ENCODE measurements around the gene ACTL7A.

The ACTL7A gene

DNA sequence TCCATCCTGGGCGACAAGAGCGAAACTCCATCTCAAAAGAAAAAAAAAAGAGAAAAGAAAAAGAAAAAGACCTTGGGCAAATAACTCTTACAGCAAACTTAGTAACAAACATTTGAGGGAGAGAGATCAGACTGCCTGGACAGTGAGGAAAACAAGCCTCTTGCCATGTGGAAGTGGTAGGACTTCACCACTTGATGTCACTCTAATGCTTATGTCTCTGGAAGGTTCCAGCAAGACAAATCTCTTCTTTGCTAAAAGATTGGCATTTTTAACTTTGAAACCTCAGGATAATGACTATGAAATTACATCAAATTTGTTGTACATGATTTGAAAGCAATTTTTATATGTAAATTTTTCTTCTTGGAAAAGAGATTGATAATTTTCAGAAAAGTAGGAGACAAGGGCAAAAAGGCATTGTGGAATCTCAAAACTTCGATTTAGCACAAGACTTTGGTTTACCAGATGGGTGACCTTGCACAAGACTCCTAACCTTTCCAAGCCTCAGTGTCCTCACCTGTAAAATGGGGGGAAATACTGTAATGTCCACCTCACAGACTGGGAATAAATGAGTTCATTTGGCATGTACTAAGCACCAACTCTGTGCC, 11.7 kb upstream of the ACTL7A start:
- DNase-seq (ENCODE audit: low read depth in 2 of 2) = no peak

DNA sequence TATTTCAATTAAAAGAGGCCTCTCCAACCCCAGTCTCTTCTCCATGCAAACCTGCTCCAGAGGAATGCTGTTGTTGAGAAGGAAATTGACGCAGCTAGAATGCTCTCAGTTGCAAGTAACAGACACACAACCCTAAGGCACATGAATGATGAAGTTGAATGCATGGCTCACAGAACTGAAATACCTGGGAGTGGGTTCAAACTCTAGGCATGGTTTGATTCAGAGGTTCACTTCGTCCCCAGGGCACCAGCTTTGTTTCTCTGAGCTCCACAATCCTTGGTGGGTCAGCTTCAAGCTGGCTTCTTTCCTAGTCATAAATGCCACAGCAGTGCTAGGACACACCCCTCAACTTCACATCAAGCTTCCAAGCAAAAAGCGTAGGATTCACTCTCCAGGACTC, 10.9 kb upstream of the ACTL7A start:
- DNase-seq (ENCODE audit: low read depth in 2 of 2) = no peak

DNA sequence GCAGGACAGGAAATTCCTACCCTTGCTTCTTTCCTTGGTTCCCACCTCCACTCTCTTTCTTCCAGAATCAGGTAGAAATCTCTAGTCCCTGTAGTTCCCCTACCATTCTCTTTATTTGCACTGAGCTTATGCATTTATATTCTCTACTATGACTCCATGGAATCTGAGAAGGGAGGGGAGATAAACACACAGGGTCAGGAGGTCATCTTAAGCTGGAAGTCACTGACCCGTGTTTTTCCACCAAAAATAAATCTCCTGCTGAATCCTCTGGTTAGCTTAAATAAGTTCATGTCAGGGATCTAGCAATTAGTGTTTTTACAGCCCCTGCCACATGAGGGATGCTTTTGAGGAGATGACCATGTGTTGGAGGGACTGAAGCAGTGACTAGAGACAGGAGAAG, 10.0 kb upstream of the ACTL7A start:
- no peak for DNase-seq (ENCODE audit: low read depth in 2 of 2)

DNA sequence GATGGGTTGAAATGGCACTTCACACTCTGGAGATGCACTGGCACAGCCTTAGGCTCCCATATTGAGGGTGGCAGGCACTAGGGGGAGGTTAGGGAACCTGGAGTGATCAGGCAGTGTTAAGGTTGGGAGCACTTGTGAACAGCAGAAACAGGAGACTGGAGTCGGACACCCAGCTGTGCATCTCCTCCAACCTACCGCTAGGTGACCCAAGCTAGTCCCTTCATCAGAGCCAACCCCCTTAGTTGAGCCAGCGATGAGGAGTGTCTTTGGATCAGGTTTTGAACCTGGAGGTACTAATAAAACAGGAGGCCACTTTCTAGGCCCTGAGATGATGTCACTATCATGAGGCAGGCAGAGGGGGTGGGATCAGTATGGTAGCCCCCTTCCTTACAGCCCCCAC, 8.0 kb upstream of the ACTL7A start:
- no peak for DNase-seq (ENCODE audit: low read depth in 2 of 2)

DNA sequence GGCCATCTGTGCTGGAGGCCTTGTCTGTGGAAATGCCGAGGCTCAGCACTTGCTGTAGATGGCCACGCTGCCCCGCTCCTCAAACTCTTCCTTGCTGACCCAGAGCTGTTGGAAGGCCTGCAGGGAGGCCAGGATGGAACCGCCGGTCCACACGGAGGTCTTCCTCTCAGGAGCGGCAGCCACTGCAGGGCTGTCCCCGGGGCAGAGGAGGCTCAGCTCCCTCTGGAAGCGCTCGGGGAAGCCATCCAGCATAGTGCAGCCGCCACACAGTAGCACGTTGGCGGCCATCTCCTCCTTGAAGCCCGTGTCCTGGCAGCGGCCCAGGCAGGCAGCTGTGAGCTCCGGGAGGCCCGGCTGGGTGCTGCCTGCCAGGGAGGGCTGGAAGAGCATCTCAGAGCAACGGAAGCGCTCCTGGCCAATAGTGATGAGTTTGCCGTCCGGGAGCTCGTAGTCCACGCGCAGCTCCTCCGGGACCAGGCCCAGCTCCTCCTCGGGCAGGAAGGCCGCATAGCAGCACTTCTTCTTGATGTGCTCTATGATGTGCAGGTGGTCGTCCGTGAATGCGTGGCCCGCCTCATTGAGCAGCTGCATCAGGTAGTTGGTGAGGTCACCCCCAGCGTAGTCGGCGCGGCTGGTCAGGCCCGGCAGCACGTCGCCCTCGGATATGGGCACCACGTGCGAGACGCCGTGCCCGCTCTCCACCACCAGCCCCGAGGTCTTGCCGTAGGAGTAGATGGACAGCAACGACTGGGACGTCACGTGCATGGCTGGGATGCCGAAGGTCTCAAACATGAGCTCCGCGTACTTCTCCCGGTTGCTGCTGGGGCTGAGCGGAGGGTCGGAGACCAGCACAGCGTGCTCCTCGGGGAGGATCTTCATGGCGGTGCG, 7.2 kb upstream of the ACTL7A start:
- DNase-seq (ENCODE audit: low read depth in 2 of 2) = no peak

DNA sequence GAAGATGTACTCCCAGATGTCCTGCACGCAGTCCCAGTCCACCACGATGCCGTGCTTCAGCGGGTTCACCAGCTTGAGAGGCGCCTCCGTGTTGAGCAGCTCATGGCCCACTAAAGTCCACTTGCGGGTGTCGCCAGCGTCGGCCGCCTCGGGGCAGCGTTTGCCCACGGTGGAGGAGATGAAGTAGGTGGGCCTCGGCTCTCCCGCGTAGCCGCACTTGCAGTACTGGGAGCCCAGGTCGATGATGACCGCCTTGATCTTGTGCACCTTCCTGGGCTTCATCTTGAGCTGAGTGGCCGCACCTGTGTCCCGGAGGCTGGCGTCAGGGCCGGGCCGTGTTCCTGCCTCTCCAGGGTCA, 6.6 kb upstream of the ACTL7A start:
- DNase-seq (ENCODE audit: low read depth in 2 of 2) = no peak

DNA sequence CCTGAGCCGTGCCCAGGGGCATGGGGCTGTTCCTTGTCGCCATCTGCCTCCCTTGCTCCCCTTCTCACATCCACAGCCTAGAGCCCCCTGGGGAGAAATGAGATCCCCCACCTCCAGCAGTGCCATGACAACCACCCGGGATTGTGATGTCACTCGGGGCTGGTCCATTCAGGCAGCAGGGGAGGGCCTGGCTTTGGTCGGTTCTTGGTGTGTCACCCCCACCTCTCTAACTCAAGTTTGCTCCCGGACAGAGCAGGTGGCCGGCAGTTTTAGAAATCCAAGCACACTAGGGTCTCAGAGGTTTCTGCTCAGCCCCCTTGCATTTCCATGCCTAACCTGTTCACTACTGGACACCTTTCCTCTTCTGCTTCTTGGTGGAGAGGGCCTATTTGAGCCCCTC, 6.2 kb upstream of the ACTL7A start, which contains the start of gene ACTL7B:
ACTL7B (minus strand) TSS at position 99 of the 400 bp plus-strand sequence; CDS start at position 43, 56 bp downstream.
- no peak for DNase-seq (ENCODE audit: low read depth in 2 of 2)

DNA sequence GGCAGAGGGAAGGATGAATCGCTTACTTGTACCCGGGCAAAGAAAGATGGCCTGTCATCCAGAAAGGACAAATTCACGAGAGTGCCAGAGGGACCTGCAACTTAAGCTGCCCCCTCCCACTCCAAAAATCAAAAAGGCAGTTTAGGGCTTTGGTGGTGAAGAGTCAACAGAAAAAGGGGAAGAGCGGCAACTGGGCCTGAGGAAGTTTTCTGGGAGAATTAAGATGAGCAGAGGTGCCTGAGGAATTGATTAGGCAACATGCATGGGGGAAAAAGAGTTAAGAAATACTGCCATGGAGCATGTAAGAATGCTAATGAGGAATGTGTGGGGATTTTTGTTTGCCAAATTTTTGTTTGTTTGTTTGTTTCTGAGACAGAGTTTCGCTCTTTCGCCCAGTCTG, 4.5 kb upstream of the ACTL7A start:
- DNase-seq (ENCODE audit: low read depth in 2 of 2) = no peak

DNA sequence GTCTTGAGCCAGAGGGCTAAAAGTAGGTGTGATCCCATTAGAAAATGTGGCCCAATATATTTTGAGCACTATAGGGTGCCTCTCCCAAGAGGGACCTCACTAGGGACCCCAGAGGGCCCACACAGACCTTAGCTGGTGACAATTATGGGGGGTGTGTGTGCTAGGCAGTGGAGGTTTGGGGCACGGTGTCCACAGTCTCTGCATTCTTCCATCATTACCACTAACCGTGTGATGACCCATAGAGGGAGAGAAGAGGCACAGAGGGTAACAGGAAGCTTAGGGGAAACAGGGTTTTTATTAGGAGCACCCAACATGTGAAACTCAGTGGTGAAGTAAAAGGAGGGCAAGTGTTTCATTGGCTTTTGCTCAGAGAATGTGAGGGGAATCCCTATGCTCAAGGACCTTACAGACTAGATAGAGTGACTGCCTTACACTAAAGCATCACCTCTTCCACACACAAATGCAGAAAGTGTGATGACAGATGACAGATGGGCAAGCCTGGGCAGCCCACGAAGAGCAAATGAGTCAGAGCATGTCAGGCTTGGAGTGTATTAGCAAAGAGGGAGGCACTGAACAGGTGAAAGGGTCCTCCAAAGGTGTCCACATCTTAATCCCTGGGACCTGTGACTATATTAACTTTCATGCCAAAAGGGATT, 2.5 kb upstream of the ACTL7A start:
- no peak for DNase-seq (ENCODE audit: low read depth in 2 of 2)

DNA sequence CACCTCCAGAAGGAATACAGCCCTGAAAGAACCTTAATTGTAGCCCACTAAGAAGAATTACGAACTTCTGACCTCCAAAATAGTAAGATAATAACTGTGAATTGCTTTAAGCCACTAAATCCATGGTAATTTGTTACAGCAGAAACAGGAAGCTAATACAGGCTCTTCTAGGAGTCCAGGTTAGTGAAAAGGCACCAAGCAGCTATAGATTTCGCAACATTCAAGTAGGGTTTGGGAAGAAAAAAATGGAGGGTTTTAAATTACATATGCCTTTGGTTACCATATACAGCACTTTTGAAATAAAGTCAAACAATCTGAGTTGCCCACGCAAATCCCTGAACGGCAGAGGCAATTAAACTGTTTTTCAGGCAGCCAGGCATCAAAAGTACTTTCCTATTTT, 1.7 kb upstream of the ACTL7A start:
- no peak for DNase-seq (ENCODE audit: low read depth in 2 of 2)

DNA sequence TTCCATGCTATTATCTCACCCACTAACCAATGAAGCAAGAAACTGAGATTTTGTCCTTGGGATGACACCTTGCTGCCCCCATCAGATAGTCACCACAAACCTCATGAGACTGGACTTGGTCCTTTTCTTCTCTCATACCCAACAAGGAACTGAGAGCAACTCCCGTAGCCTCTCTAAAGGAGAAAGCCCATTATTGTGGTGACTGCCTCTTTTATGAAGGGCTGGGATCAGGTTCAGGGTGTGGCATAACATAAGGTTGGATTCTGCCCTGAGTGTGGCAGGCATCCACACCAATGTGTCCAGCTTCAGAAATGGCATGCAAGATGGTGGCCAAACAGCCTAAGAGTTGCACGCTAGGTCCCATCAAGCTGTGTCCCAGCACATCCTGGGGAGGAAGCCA, 1.3 kb upstream of the ACTL7A start:
- no peak for DNase-seq (ENCODE audit: low read depth in 2 of 2)

DNA sequence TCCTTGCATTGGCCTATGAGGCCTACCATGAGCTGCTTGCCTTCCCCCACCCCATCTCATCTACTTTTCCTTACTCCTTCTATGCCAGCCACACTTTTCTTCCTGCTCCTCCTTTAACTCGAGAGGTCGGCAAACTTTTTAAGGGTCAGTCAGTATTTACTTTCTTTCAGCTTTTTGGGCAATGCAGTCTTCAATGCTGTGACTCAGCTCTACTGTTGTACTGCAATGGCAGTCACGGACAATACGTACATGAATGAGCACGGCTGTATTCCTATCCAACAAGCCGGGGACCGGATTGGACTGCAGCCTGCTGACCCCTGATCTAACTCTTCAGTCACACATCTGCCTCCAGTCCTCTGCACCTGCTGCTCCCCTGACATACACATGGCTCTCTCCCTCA, 602 bp upstream of the ACTL7A start:
- DNase-seq (ENCODE audit: low read depth in 2 of 2) = no peak

DNA sequence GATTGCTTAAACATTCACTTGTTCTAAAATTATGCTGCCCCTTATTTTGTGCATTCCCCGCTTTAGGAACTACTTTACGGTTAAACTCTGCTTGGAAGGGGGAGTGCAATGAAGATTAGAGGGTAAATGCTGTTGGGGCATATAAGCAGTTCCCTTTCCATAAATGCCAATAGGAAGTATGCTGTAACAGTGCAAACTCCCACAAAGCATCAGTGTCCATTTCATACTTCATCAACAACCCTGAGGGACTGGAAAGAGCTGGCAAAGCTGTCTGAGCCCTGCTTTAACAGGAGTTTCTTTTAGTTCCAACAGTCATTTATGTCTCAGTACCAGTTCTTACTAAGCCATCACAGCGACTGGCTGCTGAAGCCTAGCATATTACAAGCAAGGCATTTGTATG, 1.8 kb downstream of the ACTL7A start:
- DNase-seq (ENCODE audit: low read depth in 2 of 2) = no peak

DNA sequence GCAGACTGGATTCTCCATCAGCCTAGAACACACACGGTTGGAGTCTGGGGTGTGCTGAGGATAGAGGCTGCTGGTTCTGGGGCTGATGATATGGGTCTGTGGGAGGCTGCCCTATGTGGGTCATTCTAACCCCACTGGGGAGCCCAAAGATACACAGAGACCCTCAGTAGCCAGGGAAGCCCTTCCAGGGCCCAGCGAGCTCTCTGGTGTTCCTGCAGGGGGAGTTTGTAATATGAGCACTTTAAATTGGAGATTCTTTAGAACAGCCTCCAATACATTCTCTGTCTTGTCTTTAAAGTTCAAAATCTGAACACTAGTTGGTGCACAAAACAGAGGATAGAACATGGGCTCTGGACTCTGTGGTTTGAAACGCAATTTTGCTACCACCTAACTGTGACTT, 2.4 kb downstream of the ACTL7A start:
- DNase-seq (ENCODE audit: low read depth in 2 of 2) = no peak

DNA sequence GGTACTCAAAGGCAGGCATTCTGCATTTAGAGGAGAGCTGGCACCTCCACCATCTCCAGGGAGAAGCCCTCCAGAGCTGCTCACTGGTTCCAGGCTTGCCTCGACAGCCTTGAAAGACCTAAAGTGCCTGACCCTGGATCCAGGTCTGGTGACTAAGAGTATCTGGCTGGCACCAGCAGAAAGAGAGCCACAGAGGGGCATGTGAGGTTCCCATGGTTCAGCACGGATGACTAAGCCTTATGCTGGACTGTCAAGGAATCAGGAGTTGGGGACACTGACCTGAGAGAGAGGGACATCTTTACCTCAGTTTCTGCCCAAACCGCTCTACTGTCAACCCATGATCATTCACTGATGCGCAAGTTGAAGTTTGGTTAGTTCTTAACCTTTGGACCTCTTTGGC, 3.0 kb downstream of the ACTL7A start:
- no peak for DNase-seq (ENCODE audit: low read depth in 2 of 2)

DNA sequence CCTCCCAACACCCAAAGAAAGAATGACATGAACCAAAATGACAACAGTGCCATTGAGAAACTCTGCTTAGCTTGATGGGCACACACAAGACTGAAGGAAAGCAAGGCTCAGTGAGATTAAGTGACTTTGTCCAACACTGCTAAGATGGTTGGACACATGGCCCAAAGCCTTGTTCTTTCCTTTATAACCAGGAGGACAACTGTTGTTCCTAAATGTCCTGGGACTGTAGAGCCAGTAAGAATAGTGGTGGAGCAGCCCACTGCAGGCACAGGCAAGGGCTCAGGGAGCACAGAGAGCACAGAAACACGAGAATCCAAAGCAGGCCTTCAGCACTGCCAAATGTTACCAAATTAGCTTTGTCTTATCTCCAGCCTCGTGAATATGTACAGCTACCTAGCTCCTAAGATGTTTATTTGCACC, 3.9 kb downstream of the ACTL7A start:
- no peak for DNase-seq (ENCODE audit: low read depth in 2 of 2)

DNA sequence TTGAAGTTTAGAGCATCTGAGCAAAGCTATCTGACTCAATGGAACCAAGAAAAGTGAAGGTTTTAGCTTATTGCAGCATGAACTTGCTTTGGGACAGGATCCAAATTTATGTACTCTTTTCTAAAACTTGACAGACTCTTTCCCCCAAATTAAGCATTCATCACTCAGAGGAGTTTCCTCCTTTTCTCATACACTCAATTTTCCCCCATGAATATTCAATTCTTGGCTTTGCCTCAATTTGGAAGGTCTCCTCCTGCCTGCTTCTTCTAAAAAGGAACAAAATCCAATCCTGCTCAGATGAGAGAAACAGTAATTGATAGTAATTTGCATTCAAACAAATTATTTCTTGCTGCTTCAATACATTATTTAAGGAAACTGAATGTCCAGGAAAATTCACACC, 5.0 kb downstream of the ACTL7A start:
- DNase-seq (ENCODE audit: low read depth in 2 of 2) = no peak

DNA sequence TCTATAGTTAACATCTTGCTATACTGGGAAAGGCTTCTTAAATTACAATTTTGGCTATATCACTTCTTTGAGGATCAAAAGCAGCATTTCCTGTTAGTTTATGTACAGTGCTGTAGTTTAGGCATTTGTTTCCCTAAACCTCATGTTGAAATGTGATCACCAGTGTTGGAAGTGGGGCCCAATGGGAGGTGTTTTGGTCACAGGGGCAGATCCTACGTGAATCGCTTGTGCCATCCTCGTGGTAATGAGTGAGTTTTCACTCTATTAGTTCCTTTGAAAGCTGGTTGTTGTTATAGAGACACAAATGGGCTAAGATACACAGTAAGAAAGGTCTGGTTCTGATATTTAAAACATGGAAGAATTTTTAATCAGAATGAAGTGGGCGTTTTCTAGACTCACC, 5.8 kb downstream of the ACTL7A start:
- no peak for DNase-seq (ENCODE audit: low read depth in 2 of 2)

DNA sequence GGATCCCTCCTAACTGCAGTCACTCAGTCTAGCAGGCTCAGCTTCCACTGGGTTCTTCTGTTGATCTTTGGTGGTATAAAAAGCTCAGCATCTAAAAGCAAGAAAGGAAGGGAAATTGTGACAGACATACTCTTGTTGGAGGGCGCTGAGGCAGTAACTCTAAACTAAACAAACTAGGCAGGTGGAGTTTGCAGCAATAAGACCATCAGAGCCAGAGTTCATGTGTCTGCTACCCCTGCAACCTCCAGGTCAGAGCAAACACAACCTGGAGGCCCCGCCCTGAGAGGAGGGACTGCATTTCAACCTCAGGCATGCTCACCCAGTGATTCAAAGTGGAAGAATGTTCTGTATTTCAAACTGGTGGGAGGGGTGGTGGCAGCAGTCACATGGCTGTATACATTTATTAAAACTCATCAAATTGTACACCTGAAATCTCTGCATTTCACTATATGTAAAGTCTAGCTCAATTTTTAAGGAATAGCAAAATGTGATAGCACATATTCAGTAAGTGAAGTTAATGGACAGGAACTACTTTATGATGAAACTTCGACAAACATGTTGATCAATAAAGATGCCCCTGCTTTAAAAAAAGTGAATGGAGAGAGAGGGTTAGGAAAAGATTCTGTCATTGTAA, 7.1 kb downstream of the ACTL7A start:
- DNase-seq (ENCODE audit: low read depth in 2 of 2) = no peak

DNA sequence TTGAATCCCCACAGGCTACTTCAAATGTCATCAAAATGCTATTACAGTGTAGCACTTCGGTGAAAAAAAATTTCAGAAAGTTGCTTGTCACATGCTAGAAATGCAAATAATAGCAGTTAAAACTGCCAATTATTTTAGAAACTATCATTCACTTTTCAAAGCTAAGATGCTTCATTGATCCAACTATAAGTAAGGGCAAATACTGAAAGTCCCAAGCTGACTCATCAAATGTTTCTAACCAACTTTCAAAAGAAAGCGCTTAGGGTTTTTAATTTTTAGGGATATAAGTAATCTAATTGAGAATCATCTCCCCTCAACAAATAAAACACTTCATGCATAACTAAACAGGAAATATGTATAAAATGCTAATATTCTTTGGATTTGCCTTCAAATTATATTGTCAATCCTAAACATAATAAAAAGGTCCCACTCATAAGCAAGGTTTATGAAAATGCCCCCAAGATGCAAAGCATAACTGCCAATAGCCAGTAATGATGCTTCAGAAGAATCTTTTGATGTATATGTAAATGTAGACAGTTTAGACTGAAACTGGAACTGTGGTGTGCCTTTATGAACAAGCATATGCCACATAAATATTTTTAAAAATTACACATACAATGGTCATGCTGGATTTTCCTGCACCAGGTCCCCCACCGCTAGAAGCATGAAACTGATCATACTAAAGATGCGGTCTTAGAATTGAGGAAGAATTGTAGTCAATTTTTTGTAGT, 12.2 kb downstream of the ACTL7A start:
- DNase-seq (ENCODE audit: low read depth in 2 of 2) = no peak

DNA sequence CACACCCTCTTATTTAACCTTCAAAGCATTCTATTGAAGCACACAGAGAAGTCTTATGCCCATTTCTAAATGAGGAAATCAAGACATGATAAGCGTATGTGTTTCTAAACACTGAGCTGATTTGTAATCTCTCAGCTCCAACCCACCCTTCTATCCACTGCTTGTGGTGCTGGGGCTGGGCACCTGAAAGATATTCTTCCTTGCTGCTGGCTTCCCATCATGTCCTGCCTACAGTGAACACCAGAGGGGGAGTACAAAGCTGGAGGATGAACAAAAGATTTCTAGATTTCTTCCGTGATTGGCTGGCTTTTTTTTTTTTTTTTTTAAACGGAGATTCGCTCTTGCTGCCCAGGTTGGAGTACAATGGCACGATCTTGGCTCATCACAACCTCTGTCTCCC, 14.4 kb downstream of the ACTL7A start:
- DNase-seq (ENCODE audit: low read depth in 2 of 2) = no peak

DNA sequence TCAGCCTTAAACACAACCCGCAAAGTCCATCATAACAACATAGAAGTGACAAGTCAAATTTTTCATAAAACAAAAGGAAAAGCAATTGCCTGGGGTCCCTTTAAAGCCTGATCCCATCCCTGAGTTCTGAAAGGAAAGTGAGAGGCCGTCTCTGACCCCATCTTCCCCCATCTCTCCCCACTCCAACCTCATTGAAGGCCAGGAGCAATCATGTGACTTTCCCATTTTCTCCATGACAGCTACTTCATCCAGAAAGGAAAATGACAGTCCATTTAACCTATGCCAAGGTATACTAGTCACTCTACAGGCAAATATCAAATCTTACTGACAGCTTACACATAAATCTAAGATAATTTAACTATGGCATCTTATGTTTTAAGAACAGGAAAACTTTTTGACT, 15.5 kb downstream of the ACTL7A start:
- no peak for DNase-seq (ENCODE audit: low read depth in 2 of 2)

Measured in fibroblast of skin of left quadriceps (primary cell).